ENCODE data around the gene PPARG. TPM values are rescaled to one million over a fixed set of nuclear protein-coding genes. Genes with fewer than 3 reads are reported as not detected.

The PPARG gene
- total RNA-seq, 1 experiment from 2014 or later: 0.79 TPM

DNA sequence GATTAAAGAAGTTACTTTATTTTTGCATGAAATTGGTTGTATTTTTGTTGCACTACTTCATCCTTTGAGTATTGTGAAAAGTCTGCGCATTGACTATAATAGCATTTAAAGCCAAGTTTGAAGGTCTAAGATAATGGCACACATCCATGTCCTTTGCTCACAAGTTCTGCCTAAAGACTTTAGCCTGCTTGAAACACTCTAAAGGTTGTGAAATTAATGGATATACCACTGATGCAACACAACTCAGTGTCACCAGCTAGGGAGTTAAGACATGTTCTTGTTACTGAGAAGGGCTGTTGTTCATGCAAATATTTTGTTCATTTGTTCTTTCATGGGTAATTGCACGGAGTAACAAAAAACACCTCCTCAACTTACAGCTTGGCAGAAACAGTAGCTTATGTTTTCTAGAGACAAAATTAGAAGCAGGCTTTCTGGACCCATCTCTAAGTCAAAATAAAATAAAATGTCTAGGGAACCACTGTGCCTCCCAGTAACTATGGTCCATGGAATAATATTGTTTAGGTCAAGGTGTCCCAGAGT is 83.9 kb downstream of the PPARG start:
- ChIA-PET CTCF (no interaction called here), POLR2A (no interaction called here)
- ATAC-seq (no peak), DNase-seq (ENCODE audit: low spot score) (no peak)
- Mint-ChIP-seq H3K27me3 (ENCODE audit: low read depth) (no peaks in the 10 kb centered on the region), H3K36me3 (no peaks in the 10 kb centered on the region), H3K4me3 (no peak overlapping the region), H3K27ac (no peak overlapping the region), H3K4me1 (peaks cover 7% of the 10 kb centered on the region; the same call in 1 of the 2 replicates), H3K9me3 (no peaks in the 10 kb centered on the region)
- TF ChIP-seq ZNF423 (CRISPR knock-in tag; IDR thresholded peaks at IDR 0.05): no peak
- TF ChIP-seq, protein P1, sequence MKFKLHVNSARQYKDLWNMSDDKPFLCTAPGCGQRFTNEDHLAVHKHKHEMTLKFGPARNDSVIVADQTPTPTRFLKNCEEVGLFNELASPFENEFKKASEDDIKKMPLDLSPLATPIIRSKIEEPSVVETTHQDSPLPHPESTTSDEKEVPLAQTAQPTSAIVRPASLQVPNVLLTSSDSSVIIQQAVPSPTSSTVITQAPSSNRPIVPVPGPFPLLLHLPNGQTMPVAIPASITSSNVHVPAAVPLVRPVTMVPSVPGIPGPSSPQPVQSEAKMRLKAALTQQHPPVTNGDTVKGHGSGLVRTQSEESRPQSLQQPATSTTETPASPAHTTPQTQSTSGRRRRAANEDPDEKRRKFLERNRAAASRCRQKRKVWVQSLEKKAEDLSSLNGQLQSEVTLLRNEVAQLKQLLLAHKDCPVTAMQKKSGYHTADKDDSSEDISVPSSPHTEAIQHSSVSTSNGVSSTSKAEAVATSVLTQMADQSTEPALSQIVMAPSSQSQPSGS (CRISPR knock-in tag; IDR thresholded peaks at IDR 0.05; ENCODE audit: borderline replicate concordance, low read depth): no peak
- TF ChIP-seq STAT6 (CRISPR knock-in tag; conservative IDR thresholded peaks at IDR 0.05; ENCODE audit: low read depth): no peak
- no peak for TF ChIP-seq CBFB (CRISPR knock-in tag; IDR thresholded peaks at IDR 0.05; ENCODE audit: low read depth)
- TF ChIP-seq JUN (CRISPR knock-in tag; IDR thresholded peaks at IDR 0.05): no peak
- no peak for TF ChIP-seq CREM (CRISPR knock-in tag; IDR thresholded peaks at IDR 0.05)

- ChIA-PET POLR2A (no interaction called here), CTCF (no interaction called here)
- Mint-ChIP-seq H3K4me3 (no peak overlapping the region), H3K27ac (no peak overlapping the region), H3K36me3 (no peaks in the 10 kb centered on the region), H3K27me3 (ENCODE audit: low read depth) (no peaks in the 10 kb centered on the region), H3K4me1 (0 out of 2 replicates have a peak, but pooled peaks cover 3% of the 10 kb centered on the region), H3K9me3 (no peaks in the 10 kb centered on the region)
- TF ChIP-seq, protein P2, sequence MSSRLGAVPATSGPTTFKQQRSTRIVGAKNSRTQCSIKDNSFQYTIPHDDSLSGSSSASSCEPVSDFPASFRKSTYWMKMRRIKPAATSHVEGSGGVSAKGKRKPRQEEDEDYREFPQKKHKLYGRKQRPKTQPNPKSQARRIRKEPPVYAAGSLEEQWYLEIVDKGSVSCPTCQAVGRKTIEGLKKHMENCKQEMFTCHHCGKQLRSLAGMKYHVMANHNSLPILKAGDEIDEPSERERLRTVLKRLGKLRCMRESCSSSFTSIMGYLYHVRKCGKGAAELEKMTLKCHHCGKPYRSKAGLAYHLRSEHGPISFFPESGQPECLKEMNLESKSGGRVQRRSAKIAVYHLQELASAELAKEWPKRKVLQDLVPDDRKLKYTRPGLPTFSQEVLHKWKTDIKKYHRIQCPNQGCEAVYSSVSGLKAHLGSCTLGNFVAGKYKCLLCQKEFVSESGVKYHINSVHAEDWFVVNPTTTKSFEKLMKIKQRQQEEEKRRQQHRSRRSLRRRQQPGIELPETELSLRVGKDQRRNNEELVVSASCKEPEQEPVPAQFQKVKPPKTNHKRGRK (CRISPR knock-in tag; IDR thresholded peaks at IDR 0.05; ENCODE audit: borderline replicate concordance): no peak
- TF ChIP-seq ETV6 (CRISPR knock-in tag; IDR thresholded peaks at IDR 0.05): no peak
- TF ChIP-seq, protein P3, sequence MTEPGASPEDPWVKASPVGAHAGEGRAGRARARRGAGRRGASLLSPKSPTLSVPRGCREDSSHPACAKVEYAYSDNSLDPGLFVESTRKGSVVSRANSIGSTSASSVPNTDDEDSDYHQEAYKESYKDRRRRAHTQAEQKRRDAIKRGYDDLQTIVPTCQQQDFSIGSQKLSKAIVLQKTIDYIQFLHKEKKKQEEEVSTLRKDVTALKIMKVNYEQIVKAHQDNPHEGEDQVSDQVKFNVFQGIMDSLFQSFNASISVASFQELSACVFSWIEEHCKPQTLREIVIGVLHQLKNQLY (CRISPR knock-in tag; IDR thresholded peaks at IDR 0.05): no peak
- TF ChIP-seq MYBL2 (CRISPR knock-in tag; IDR thresholded peaks at IDR 0.05): no peak
- no peak for TF ChIP-seq TEAD4 (CRISPR knock-in tag; IDR thresholded peaks at IDR 0.05)
- no peak for TF ChIP-seq JAZF1 (CRISPR knock-in tag; IDR thresholded peaks at IDR 0.05)
- no peak for TF ChIP-seq MXD4 (CRISPR knock-in tag; IDR thresholded peaks at IDR 0.05; ENCODE audit: borderline replicate concordance)
- no peak for TF ChIP-seq JUN (CRISPR knock-in tag; IDR thresholded peaks at IDR 0.05)
- no peak for TF ChIP-seq ELF4 (CRISPR knock-in tag; IDR thresholded peaks at IDR 0.05; ENCODE audit: low read depth)
- no peak for ATAC-seq
- DNase-seq (ENCODE audit: low spot score): no peak
Measured at GRCh38 chr3:12375572-12375971, 86.7 kb downstream of the PPARG start.

- no peak for TF ChIP-seq STAT6 (CRISPR knock-in tag; conservative IDR thresholded peaks at IDR 0.05; ENCODE audit: low read depth)
- TF ChIP-seq, protein P4, sequence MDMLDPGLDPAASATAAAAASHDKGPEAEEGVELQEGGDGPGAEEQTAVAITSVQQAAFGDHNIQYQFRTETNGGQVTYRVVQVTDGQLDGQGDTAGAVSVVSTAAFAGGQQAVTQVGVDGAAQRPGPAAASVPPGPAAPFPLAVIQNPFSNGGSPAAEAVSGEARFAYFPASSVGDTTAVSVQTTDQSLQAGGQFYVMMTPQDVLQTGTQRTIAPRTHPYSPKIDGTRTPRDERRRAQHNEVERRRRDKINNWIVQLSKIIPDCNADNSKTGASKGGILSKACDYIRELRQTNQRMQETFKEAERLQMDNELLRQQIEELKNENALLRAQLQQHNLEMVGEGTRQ (CRISPR knock-in tag; IDR thresholded peaks at IDR 0.05): no peak
- no peak for DNase-seq (ENCODE audit: low spot score)
- no peak for ATAC-seq
- H3K36me3 Mint-ChIP-seq: no peaks in the 10 kb centered on the region
- H3K9me3 Mint-ChIP-seq: no peaks in the 10 kb centered on the region
- no peak overlapping the region for H3K4me3 Mint-ChIP-seq
- no peak overlapping the region for H3K27ac Mint-ChIP-seq
- ChIA-PET CTCF (no interaction called here), POLR2A (no interaction called here)
- H3K4me1 Mint-ChIP-seq: no peaks in the 10 kb centered on the region
- H3K27me3 Mint-ChIP-seq (ENCODE audit: low read depth): no peaks in the 10 kb centered on the region
Measured at GRCh38 chr3:12379640-12380429, 91.0 kb downstream of the PPARG start.
